UCSD-AML1 (cell line): Measurements from ENCODE around the gene HOXA11.

ENCODE experiments used
- DNase-seq: peaks from one replicate; lab custom pipeline; 2025; ENCODE audit not compliant: unreplicated experiment; lab: John Stamatoyannopoulos, UW

The HOXA11 gene

GRCh38 chr7:27207348-27207985 is 22.4 kb upstream of the HOXA11 start:
- no peak for DNase-seq

GRCh38 chr7:27205325-27206280 is 20.6 kb upstream of the HOXA11 start:
- DNase-seq, result no peak

DNA sequence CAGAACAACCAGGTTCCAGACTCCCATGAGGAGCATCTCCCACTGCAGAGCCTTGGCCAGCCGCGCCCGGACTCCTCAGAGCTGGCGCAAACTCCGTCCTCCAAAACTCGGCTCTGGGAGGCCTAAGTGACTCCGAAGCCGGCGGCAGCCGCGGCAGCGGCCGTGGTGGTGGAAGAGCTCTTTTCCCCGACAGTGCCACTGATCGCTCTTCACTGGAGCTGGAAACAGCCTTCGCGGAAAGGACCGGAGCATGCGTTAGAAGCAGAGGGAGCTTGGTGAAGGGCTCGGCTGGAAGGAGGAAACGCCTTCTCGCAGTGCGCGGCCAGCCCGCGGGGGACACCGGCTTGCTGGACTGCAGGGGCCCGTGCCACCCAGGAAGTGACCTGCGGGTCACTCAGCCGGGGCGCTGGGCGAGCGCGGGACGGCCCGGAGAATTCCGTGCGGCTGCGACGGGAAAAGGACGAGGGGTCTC is 19.9 kb upstream of the HOXA11 start:
- DNase-seq, result no peak

DNA sequence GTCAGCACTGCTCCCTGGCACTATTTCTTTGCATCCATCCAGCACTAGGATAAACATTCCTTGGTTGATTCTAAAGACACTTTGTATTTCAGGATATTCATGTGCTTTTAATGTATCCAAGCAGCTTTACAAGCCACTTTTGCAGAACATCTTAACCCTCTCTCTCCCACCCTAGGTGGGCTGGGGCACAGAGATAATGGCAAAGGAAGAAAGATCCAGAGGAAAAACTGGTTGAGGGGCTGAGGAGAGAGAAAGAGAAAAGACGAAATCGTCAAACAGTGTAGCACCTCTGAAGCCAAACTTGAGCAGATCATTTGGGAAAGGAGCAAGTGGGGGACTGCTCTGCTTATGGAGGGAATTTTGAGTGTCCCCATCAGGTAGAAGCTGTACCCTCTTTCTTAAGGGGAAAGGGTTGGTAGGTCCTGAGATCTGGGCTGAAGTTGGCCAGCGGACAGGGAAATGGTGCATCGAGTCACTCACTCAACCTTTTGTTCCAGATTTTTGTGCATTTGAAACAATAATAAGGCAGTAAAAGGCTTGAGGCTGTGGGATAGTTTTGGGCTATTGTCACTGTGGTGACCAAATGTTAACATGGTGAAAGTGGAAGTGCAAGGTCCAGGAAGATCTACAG is 19.0 kb upstream of the HOXA11 start:
- no peak for DNase-seq

DNA sequence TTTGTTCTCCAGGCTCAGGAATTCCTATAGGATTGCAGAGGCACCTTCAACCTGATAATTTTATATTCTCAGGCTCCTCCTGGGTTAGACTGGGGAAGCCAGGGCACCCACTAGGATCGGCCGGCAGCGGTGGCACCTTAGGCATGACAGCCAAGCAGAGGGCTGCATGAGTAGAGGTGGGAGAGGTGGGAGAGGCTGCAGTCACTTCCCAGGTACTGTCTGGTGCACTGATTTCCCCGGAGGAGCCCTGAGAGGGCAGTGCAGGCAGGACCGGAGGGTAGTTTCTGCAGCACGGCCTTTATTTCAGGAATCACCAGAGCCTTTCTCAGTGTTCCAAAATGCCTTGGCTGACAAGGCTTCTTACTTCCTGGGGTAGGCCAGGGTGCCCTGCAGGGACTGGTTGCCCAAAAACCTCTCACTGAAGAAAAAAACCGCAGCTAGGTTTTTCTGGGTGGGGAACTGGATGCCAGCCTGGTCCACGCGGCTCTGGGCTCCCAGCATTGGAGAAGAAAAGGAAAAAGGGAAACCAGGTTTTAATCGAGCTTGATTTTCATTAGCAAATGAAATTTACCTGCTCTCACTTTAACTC is 18.4 kb upstream of the HOXA11 start:
- no peak for DNase-seq

- DNase-seq, result no peak
Measured at GRCh38 chr7:27202862-27203134, 17.8 kb upstream of the HOXA11 start.

DNA sequence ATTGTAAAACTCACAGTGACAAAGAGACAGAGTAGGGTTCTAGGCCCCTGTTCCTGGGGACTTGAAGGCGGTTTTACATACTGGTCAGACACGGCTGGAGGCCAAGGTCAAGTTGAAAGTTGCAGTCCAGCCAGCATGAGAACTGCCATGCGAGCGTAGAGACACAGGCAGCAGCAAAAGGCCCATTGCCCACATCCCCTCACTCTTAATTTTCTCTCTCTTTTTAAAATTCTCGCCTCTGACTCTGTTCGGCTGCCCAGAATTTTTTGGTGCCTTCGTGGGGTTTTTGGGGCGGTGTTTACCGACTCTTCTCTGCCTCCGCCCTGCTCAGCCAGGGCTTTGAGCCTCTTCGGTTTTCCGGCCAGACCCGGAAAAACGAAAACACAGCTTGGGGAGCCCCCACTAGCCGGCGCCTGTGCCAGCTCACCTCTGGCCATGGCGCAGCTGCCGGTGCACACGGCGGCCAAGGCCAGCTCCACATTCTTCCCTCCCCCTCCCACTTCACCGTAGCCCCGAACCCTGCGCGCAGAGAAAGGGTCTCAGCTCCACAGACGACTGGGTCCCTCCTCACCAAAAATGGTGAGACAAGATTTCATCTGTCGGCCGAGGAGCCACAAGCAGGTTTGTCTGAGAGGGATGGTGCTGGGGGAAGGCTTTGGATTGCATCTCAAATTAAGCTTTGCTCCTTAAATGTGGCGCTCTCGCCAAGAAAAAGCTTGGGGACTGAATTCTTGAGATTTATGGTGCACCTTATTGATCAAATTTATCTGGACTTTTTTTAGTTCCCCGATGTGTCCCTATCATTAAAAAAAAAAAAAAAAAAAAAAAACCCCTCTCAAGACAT is 17.2 kb upstream of the HOXA11 start:
- no peak for DNase-seq

GRCh38 chr7:27201580-27202017 is 16.6 kb upstream of the HOXA11 start:
- no peak for DNase-seq

DNA sequence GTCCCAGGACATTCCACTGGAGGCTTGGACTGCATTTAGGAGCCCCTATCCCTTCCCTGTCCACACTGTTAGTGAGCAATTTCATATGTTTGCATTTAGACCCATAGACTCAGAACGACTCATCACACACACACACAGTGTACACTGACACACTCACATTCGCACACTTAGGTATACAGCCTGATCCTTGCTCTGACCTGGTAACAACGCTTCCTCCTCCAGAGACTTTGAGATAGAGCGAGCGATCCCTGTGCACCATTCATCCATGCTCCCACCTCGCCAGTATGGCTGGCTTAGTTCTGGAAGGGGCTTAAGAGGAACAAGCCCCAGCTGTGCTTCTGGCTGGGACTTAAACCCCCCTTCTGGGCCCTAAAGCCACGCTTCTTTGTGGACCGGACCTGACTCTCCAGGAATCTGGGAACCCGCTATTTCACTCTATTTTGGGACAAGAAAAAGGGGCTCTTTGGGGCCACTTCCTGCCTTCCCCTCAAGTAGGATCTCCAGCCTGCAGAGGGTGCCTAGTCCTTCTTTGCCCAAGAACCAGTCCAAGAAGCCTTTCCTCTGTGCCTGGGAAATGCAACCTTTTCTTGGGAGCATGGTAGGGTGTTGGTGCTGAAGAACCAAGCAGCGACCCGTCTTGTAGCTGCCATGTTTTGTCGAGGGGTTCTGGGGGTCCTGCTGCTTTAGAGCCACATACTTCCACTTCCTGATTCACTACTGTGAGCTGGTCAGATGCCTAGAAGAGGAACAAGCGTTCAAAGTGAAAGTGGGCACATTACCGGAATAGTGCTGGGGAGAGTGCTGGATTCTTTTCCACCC is 15.9 kb upstream of the HOXA11 start:
- DNase-seq, result peak; percentile 16

- peak; percentile 17 for DNase-seq
Measured at GRCh38 chr7:27199849-27200760, 15.1 kb upstream of the HOXA11 start, which contains the start of gene HOXA13. TSS of gene HOXA13 (minus strand) at chr7:27200091. CDS start at chr7:27200077, 14 bp downstream.

- DNase-seq, result no peak
Measured at GRCh38 chr7:27198871-27199801, 14.1 kb upstream of the HOXA11 start.

DNA sequence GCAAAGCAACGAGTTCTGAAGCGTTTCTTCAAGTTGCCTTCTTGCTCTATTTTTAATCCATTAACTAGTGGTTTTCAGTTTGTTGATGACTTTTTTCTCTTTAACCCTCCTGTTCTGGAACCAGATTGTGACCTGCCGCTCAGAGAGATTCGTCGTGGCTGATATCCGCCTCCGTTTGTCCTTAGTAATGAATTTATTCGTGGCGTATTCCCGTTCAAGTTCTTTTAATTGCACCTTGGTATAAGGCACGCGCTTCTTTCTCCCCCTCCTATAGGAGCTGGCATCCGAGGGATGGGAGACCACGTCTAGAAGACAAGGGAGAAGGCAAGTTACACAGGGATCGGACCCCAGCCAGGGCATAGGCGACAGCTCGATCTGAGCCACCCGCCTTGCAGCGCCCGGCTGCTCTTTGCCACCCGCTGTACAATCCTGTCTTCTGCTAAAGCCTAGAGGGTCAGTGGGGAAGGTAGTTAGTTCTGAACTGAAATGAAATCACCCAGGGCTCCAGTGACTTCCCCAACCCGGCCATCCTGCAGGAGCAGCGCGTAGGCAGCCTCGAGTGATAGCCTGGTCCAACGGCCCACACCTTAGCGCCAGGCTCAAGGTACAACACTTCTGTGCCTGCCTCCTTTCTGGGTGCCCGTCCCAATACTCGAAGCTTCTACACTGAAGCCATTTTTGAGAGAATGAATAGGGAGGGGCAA is 13.3 kb upstream of the HOXA11 start:
- DNase-seq, result no peak

GRCh38 chr7:27197137-27198042 is 12.4 kb upstream of the HOXA11 start:
- no peak for DNase-seq

DNA sequence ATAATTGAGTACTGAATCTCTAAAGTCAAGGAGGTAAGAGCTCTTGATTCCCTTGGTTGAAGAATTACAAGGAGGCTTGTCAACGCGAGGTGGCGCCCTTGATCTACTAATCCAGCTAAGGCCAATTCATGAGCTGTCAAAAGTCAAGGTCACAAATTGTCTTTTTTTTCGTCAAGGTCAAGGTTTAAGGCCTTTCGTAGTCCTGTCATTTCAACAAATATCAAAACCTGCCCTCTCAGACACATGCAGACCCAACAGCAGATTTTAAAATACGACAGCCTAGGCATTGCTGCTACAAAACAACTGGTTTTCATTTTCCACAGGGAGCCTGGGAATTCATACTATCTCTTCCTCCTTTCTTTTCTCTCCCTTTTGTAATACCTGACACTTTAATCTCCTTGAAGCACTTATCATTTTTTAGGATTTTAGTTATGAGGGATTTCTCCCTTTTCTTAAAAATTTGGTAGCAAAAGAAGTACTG is 11.3 kb upstream of the HOXA11 start:
- peak; percentile 47 for DNase-seq

DNA sequence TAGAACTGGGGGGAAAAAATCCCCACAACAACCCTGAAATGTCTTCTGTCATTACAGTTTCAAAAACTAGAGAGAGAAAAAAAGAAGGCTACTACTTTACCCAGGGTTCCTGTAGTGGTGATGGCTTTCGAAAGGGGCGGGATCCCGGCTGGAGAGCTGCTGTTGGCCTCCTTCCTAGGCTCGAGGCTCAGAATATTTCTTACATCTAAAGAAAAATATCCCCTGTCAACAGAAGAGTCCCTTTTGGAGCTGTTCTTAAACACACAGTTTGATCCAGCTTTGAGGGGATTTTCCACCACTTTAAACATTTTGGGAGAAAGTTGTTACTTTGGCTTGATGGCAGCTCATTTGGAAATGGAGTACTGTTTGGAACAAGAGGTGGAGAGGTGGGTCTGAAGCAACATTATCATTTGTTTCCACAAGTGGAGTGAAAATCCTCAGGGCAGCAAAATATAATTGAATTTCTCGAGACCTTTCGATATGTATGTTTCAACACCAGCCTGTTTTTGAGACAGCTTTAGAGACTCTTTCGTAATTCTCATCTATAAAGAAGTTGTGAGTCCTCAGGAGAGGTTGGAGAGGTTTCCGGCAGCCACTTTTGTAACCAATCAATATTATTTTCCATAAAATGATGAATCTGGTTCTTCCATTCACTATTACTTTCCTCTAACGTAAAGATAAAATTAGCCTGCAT is 9.8 kb upstream of the HOXA11 start:
- no peak for DNase-seq
